Mucosa of descending colon (tissue), 3 donors: ENCODE data around the gene NGFR. TPM values are rescaled to one million over a fixed set of nuclear protein-coding genes. Genes with fewer than 3 reads are reported as not detected.

Experiments
- ATAC-seq: fragments of 200-7000 bp; cut with Tn5 transposase; one replicate; pipeline ENCODE4 v1.9.1; 2020; ENCODE audit warnings: mild to moderate bottlenecking, moderate library complexity
- DNase-seq, 3 donors: peaks; one replicate each; pipeline ENCODE4 v3.0.0-alpha.2; 2020
- H3K36me3 ChIP-seq: fragments of 200-600 bp; one replicate; pipeline ENCODE4 v1.8.0; 2021; ENCODE audit warnings: low read depth, mild to moderate bottlenecking
- H3K4me1 ChIP-seq: fragments of 200-600 bp; one replicate; pipeline ENCODE4 v1.8.0; 2021; ENCODE audit warnings: low read depth, mild to moderate bottlenecking
- H3K4me3 ChIP-seq: fragments of 200-600 bp; one replicate; pipeline ENCODE4 v1.8.0; 2021; ENCODE audit warnings: mild to moderate bottlenecking
- H3K9me3 ChIP-seq: fragments of 200-600 bp; one replicate; pipeline ENCODE4 v1.8.0; 2021; ENCODE audit warnings: mild to moderate bottlenecking
- CTCF ChIP-seq: fragments of 200-600 bp; IDR thresholded peaks from one replicate; pipeline ENCODE4 v1.8.0; 2022; ENCODE audit warnings: antibody characterized with exemption, mild to moderate bottlenecking
- intact Hi-C, 2 donors: fragments of 100-400 bp; cut with DNase I in 1 of 2; cut with micrococcal nuclease in 1 of 2; formaldehyde crosslinking; loops; one replicate each; pipeline versions ENCODE4 v1.11.0 to v1.11.1; 2022; cut with DNase I, micrococcal nuclease
- total RNA-seq, 3 donors: library from RNA; stranded (reverse); fragmentation: NEBNext Ultra II Directional in 2 of 3; extraction: Animal tissue kit (Norgen Biotek cat#: 25700) in 2 of 3; gene quantifications; one replicate each; pipeline versions ENCODE4 v1.2.1 to v1.2.4, GENCODE V29; 2021 to 2023
- donor health status: DM: no; HTN: no; CAD: no; lungs with moderate emphysema.
- donor health status: DM: no; HTN: no; CAD: no.
- donor health status: DM: no; HTN: yes; CAD: no.

Gene NGFR
- total RNA-seq, 3 donors from 2014 or later: 1.0 to 11.9 (median 2.0) TPM

- Histone ChIP-seq H3K4me3 (no peak overlapping the region), H3K4me1 (no peaks in the 10 kb centered on the region), H3K36me3 (no peaks in the 10 kb centered on the region), H3K9me3 (no peaks in the 10 kb centered on the region)
- ATAC-seq: no peak
- intact Hi-C loops: no loop called here
- no peak for DNase-seq
- no peak for TF ChIP-seq CTCF
These were observed 15.6 kb downstream of the NGFR start for GRCh38 chr17:49510720-49511110.

- no peak for TF ChIP-seq CTCF
- H3K9me3 ChIP-seq: no peaks in the 10 kb centered on the region
- H3K4me1 ChIP-seq: peaks cover 7% of the 10 kb centered on the region
- DNase-seq (peak in 1 of 3 donors; percentile 26), ATAC-seq (no peak)
- no peaks in the 10 kb centered on the region for H3K36me3 ChIP-seq
- H3K4me3 ChIP-seq: no peak overlapping the region
- intact Hi-C loops: no loop called here
These were observed 16.7 kb downstream of the NGFR start for GRCh38 chr17:49511810-49512209.

- Histone ChIP-seq H3K4me1 (peaks cover 7% of the 10 kb centered on the region), H3K4me3 (no peak overlapping the region), H3K36me3 (no peaks in the 10 kb centered on the region), H3K9me3 (no peaks in the 10 kb centered on the region)
- DNase-seq (peak in 1 of 3 donors; percentile 40), ATAC-seq (no peak)
- no peak for TF ChIP-seq CTCF
- intact Hi-C loops: no loop called here
These were observed 17.4 kb downstream of the NGFR start for GRCh38 chr17:49512296-49513043.

GRCh38 chr17:49513044-49513395 is 17.9 kb downstream of the NGFR start:
- no peak for DNase-seq
- no peaks in the 10 kb centered on the region for H3K9me3 ChIP-seq
- intact Hi-C loops: no loop called here
- peaks cover 7% of the 10 kb centered on the region for H3K4me1 ChIP-seq
- no peaks in the 10 kb centered on the region for H3K36me3 ChIP-seq
- no peak for TF ChIP-seq CTCF
- H3K4me3 ChIP-seq: no peak overlapping the region
- no peak for ATAC-seq

GRCh38 chr17:49513641-49514040 is 18.5 kb downstream of the NGFR start:
- Histone ChIP-seq H3K36me3 (no peaks in the 10 kb centered on the region), H3K4me3 (no peak overlapping the region), H3K4me1 (peaks cover 7% of the 10 kb centered on the region), H3K9me3 (no peaks in the 10 kb centered on the region)
- ATAC-seq (no peak), DNase-seq (no peak)
- TF ChIP-seq CTCF: no peak
- intact Hi-C loops: no loop called here
